GM18858 (cell line): ENCODE data around the gene PDSS1.
"Not testable (repeated sequence)": the region's sequence is repeated elsewhere in the genome, so short reads cannot be mapped to it uniquely, and the experiment has no call there.

Experiments
- ATAC-seq: cut with Tn5 transposase; IDR thresholded peaks from one replicate; pipeline ENCODE4 v1.9.1; 2021; ENCODE audit not compliant: unreplicated experiment

Gene PDSS1

DNA sequence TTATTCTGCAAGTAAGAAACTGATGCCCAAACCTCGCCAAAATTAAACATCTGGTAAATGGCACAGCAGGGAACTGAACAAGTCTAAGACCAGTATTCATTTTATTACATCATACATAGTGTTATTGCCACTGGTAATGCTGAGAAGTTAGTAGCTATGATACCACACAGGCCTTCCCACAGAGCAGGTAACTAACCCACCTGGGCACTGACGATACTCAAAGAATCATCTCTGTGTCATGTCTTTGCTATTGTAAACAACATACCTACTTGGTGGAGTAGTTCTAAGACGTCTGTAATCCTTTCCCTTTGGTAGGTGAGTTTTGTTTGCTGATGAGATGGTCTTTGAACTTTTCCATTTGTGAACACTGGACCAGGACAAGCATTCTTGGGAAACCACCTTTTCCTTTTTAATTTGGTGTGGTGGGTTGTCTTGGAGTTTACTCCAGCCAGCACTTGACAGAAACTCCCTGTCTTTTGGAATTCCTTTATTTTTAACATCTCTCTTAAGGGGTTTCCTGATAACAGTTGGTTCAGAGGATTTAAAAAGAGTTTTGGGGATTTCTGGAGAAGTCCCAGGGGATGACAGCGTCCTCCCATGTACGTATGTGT lies 40.9 kb downstream of the PDSS1 start:
- ATAC-seq: no peak

DNA sequence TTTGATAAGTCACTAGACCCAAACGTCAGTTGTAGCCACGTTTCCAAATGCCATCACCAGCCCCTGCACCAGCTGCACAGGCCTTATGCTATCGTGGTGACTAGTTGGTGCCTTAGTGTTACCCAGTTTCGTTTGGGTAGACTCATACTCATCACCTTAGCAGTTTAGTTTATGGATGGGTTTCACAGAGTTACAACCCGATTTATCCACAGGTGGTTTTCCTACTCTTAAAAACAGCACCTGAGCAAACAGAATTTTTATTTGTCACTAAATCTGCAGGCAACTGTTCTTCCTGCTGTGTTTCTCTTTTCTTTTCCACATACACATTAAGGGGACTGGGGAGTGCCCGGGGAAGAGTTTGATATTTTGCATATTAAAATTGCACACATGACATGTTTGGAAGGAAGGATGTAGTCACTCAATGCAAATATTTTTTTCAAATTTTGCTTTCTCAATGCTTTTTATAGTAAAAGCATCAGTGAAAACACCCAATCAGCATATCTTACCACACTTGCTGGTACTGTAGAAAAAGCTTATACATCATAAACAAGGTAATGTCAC lies 41.6 kb downstream of the PDSS1 start:
- no peak for ATAC-seq

DNA sequence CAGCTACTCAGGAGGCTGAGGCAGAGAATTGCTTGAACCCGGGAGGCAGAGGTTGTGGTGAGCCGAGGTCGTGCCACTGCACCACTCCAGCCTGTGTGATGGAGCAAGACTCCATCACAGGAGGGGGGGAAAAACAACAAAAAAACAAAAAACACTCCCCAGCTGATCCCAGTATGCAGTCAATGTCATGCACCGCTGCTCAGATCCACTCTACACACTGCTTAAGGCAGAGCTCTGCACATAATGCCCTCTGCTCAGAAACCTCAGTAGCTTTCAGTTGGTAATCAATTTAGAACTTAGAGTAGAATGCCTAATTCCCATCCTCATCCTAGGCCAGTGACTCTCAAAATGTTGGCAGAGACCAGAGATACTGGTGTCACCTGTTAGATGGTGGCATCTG lies 43.9 kb downstream of the PDSS1 start:
- ATAC-seq: no peak

DNA sequence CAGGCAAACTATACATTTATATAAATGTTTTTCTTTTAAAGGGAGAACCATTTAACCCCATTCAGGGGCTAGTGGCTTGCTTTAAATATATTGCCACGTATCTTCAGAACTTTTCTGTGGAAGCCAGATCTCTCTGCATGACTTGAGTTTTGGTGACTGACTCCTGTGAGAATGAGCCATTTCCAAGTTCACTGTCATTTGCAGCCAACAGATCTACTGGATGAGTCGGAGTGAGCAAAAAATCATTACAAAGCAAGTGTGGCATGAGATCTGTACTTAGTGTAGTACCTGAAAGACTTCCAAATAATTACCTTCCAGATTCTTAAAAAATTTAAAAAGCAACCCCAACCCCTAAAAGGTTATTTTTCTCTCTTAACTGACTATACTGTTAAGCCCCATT lies 45.6 kb downstream of the PDSS1 start:
- no peak for ATAC-seq

DNA sequence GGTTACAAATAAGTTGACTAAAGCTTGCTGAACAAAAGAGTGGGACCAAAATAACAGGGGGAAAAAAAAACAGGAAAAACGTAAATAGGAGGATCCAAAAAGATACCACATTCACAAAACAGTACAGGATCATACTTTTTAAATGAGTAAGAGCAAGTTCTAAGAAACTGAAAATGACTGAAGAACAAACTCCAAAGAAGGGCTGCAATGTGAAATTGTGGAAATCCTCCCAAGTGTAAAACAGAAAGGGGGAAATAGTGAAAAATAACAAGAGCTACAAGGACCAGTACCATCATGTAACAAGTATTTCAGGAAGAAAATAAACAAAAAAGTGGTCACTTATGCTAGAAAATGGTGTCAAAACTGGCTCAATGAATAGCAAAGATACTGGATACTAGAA lies 46.3 kb downstream of the PDSS1 start:
- ATAC-seq: no peak

DNA sequence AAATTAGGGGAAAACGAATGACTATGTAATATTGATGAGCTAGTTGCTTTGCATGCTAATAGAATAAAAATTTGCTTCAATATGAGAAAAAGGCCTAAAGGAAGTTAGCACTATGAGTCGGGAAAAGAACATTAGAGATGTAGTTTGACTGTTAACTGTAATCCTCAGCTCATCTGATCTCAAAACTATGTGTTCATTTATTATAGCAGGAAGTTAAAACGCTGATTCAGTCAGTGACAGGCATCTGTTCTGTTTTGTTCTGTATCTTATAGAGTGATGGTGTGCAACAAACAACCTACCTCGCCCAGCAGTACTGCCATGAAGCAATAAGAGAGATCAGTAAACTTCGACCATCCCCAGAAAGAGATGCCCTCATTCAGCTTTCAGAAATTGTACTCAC lies 48.6 kb downstream of the PDSS1 start:
- ATAC-seq: no peak

DNA sequence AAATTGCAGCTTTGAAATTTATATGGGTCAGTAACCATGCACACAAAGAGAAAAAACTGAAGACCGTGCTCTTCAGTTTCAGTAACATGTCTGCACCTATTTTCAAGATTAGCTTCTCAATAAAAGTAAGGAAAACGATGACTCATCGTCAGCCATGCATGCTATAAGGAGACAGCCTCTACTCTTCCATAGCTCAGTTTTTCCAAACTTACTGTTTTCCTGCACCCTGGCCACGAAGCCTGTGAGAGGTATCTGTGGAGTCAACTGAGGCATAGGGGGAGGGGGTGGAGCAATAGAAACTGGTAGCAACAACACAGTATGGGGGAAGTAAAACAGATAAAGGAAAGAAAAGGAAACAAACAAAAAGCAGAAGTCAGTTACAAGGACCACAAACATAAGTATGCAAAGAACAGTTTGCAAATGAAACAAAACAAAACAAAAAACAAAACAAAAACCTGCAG lies 58.0 kb downstream of the PDSS1 start:
- ATAC-seq: peak; percentile 92

DNA sequence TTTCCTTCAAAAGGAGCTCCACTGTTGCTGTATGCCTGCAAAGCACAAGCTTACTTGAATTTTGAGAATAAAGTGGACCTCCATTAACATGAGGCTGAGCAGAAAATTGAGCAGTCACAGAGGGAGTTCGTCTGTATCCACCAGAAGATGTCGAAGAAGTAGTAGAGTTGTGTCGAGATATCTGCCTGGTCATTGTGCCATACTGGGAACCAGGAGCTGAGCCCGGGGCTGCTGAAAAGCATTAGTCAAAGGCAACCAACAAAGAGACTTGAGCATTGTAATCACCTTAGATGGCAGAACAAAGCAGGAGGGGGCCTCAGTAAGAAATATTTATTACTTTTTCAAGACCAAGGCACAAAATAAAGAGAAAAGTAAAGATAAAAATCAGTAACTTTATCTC lies 61.5 kb downstream of the PDSS1 start:
- ATAC-seq: no peak

DNA sequence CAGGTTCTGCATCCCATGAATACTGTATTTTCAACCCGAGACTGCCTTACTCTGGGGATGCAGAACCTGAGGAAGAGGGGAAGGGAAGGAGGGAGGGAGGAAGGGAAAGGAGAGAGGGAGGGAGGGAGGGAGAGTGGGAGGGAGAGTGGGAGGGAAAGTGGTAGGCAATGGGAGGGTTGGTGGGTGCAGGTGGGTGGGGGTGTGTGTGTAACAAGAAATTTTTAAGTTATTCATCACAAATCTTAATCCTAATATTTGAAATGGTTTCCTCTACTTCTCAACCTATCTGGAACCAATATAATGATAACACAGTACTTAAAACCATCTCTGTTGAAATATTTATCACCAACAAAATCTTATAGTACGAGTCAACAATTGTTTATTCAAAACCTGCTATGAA lies 68.0 kb downstream of the PDSS1 start:
- no peak for ATAC-seq

DNA sequence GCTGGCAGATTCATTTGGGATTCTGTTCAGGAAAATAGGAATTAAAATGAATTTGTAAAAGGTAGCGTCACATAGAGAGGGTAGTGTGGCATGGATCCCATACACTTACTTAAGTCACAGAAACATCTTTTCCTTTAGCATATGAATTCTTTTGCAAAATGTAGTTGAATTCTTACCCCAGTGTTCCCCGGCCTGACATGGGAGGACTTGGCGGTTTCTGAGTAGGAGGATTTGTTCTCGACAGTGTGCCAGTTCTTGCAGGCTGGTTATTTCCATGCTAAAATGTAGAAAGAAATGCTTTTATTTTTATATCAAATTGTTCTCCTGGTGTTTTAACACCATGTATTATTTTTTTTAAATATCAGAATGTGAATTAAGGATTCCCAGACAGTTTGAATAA lies 72.6 kb downstream of the PDSS1 start:
- ATAC-seq: no peak

DNA sequence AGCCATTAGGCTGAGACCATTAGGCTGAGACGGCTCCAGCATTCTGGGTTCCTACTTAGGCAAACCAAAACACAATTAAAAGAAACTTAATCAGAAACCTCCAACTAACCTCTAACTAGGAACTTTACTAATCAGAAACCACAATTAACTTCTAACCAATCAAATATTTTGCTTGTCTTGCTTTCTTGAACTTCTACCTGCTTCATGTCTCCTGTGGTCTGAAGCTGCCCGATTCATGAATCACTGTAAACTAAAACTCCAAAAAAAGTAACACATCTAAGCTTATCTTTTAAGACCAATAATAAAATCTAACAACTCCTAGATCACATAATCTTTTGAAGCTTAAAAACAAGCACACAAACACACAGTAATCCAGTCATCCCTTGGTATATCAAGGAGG lies 76.1 kb downstream of the PDSS1 start:
- no peak for ATAC-seq

DNA sequence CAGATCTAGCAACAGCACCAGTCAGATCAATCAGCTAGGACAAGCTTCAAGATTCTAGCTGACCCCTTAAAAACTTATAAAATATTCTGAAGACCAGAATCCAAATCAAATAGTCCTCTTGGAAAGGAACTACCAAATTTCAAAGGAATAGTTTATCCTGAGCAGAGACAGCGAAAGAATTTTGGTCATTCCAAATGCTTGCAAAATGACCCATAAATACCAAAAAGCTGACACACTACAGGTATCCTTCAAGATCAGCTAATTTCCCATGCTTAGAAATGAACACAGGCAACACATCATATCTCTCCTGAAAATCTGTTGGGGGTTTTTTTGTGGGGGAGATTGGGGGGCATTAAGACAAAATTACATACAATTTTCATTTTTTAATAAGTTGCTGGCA lies 78.8 kb downstream of the PDSS1 start:
- no peak for ATAC-seq

DNA sequence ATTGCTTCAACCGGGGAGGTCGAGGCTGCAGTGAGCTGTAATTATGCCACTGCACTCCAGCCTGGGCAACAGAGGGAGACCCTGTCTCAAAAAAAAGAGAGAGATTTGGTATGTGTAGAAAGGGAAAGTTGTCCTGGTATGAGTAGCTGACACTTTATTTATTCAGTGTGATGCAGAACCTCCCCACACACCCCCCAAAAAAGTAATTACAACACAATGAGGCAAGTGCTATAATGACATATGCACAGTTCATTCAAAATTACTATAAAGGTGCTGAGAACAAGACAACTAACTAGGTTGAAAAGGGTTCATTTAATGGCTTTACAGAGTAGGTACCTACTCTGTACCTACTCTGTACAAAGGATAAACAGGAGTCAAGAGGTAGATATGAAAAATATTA lies 80.2 kb downstream of the PDSS1 start:
- ATAC-seq: no peak

DNA sequence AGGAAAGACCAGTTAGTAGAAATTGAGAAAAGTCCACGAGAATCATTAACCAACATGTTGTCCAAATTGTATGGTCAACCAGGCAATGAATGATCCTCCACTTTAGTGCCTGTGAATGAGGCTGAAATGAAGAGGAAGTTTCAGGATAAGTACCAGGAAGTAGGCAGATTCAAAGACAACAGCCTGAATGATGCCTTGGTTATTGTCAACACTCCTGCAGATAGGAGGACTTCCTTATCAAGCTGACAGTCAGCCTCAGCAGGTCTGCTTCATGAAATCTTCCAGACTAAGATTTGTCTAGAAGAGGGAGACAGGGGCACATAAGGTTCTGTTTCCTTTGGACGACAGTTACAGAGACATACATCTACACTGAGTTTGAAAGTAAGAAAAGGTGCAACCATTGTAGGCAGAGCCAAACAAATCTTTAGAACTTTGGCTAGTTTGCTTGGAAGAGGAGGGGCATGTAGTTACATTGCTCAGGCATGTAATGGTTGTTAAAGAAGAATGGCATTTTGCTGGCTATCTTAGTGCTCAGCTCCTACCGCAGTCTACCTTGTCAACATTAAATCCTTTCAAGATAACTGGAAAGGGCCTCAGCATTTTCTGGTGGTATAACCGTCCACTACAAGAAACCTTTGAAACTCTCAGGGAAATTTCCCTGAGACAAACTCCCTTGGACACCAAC lies 81.8 kb downstream of the PDSS1 start:
- no peak for ATAC-seq

DNA sequence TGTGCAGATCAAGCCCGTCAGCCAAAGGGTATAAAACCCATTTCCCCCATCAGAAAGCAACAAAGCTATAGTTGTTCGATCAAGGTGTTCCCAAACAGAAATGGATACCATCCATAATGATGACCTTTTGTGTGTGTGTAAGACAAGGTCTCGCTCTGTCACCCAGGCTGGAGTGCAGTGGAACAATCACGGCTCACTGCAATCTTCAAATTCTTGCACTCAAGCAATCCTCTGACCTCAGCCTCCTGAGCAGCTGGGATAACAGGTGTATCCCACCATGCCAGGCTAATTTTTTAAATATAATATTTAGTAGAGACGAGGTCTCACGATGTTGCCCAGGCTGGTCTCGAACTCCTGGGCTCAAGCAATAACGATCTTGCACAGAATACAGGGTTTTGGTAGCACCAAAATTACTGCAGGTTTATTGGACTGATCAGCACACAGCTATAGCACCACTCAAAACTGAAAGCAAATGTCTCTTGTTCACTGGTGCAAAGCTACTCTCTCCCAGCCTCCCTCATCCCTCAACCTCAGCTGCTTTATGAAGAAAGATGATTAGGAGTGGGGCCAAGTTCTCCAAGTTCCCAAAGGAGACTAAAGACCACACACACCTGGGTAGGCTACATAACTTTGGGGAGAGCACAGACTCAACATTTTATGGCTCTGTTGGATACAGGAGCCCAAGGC lies 82.7 kb downstream of the PDSS1 start:
- ATAC-seq: no peak

DNA sequence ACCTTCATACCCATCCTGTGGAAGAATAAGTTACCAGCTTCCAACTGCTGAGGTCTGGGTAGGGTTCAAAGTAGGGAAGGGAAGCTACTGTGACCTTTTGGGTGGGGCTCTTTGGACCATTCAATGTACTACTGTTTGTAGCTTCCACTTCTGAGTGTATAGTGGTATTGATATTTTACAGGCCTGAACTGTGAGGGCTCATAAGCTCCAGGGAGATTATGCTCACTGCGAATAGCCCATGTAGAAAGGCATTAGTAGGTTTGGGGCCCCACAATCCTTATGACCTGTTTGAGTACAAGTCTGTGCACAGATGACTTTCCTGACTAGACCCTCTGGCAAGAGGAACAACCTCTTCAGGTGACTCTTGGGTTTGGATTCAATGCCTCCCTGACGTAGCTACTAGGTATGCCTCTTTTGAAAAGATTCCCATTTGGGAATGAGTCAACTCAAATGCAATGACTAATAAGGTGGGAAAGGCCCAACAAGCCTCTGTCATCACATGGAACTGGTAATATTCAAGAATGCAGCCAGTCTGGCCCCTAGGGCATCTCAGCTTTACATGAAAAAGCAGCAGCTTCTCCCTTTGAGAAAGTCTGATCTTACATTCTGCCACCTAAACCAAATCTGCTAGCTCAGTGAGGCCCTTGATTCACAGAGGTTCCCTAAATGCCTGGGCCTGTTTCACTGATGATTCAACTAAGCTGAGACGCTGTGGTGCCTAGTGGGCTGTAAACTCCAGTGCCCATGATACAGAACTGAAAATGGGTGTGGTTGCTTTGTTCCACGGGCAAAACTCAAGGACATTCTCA lies 83.5 kb downstream of the PDSS1 start:
- ATAC-seq: peak; percentile 47

DNA sequence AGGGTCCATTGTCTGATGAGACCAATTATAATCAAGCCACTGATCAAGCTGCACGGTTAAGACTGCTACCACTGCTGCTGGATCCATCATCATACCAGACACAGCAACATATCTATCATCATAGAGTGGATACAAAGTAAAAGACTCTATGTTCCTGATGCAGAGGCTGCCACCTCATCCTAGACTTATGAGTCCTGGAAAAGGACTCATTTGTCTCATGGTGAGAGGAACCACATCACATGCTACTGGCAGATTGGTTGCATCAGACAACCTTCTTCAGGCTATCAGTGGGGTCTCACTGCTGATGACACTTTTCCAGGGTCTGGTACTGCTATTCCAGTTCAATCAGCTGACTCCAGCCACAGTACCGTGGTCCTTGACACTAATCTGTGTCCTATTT lies 84.3 kb downstream of the PDSS1 start:
- ATAC-seq: no peak

DNA sequence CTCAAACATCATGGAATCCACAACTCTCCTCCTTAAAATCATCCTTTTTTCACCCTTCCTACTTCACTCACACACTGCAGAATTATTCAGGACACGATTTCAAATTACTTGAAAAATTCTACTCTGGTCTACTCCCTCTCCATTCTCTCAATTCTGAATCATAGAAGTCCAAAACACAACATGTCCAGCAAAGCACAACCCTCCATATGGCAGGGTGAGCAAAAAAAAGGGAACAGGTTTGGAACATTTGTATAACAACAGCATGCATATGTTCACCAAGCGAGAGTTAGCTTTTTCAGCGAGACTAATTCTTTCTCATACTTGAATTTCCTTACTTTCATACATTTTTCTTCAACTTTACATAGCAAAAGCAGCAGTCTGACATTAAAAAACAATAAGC lies 89.9 kb downstream of the PDSS1 start:
- no peak for ATAC-seq

DNA sequence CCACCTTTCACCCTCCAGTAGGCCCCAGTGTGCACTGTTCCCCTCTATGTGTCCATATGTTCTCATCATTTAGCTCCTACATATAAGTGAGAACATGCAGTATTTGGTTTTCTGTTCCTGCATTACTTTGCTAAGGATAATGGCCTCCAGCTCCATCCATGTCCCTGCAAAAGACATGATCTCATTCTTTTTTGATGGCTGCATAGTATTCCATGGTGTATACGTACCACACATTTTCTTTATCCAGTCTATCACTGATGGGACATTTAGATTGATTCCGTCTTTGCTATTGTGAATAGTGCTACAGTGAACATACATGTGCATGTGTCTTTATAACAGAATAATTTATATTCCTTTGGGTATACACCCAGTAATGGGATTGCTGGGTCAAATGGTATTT lies 92.3 kb downstream of the PDSS1 start:
- not testable (repeated sequence) for ATAC-seq

DNA sequence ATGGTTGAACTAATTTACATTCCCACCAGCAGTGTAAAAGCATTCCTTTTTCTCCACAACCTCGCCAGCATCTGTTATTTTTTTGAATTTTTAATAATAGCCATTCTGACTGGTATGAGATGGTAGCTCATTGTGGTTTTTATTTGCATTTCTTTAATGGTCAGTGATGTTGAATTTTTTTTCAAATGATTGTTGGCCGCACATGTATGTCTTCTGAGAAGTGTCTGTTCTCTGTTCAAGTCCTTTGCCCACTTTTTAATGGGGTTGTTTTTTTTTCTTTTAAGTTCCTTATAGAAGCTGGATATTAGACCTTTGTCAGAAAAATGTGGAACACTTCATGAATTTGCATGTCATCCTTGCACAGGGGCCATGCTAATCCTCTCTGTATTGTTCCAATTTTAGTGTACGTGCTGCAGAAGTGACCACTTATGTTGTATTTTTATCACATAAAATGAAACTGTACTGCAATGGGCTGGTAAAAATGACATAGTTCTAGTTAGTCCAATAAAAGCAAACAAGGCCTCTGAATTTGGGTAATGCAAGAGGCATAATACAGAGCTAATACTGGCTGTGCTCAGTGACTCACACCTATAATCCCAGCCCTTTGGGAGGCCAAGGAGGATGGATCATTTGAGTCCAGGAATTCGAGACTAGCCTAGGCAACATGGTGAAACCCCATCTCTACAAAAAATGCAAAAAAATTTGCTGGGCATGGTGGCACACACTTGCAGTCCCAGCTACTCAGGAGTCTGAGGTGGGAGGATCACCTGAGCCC lies 92.9 kb downstream of the PDSS1 start:
- no peak for ATAC-seq
